Measurements from ENCODE around the gene OPTC.

OPTC gene

DNA sequence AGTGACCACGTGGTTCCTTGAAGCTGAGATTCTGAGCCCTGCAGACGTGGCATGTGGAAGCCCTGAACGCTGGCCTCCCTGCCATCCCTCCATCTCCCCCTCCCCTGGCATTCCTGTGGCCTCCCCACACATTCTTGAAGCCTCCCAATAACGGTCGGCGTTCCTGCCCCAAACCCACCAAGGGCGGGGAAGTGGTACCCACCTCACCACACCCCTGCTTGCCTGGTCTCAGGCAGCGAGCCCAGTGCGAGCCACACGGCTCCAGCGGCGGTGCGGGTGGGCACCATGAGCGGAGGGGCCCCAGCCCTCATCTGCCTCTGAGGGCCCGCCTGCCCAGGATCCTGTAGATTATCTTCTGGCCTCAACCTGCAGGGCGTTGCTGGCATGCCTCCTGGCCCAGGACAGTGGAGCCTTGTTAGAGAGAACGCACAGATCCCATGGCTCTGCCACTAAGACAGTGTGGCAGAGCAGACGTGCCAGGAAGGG lies 38.9 kb upstream of the OPTC start:
- Histone ChIP-seq H3K4me3 (ENCODE audit: low read length) (no peak overlapping the region), H3K9me3 (ENCODE audit: control insufficient read depth, insufficient read depth, low read length) (no peaks in the 10 kb centered on the region), H3K27me3 (ENCODE audit: control insufficient read depth, insufficient read depth, low read length) (no peaks in the 10 kb centered on the region), H3K4me1 (ENCODE audit: control insufficient read depth, insufficient read depth, low read length) (no peaks in the 10 kb centered on the region), H3K36me3 (ENCODE audit: control insufficient read depth, insufficient read depth, low read length) (no peaks in the 10 kb centered on the region), H3K27ac (ENCODE audit: low read length) (no peak overlapping the region)
- no peak for DNase-seq (ENCODE audit: low read depth, low spot score)
- WGBS (ENCODE audit: insufficient coverage, insufficient read length) = no CpG with 5 or more reads among the region's 18 CpGs

DNA sequence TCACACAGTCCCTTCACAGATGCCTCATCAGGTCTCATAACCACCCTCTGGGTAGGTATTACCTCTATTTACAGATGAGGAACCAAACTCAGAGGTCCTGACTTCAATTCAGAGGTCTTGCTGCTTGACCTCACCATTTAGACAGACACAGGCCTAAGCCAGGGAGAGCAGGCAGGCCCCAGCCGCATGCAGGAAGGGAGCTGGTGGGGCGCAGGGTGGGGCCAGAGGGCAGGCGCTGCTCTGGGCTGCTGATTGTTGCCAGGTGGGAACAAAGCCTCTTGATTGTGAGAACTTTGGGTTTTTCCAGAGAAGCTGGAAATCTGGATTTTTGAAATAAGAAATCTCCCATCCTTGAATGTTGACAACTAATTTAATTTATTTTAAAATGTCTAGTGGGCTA lies 38.2 kb upstream of the OPTC start:
- Histone ChIP-seq H3K4me1 (ENCODE audit: control insufficient read depth, insufficient read depth, low read length) (no peaks in the 10 kb centered on the region), H3K27me3 (ENCODE audit: control insufficient read depth, insufficient read depth, low read length) (no peaks in the 10 kb centered on the region), H3K36me3 (ENCODE audit: control insufficient read depth, insufficient read depth, low read length) (no peaks in the 10 kb centered on the region), H3K27ac (ENCODE audit: low read length) (no peak overlapping the region), H3K9me3 (ENCODE audit: control insufficient read depth, insufficient read depth, low read length) (no peaks in the 10 kb centered on the region), H3K4me3 (ENCODE audit: low read length) (no peak overlapping the region)
- DNase-seq (ENCODE audit: low read depth, low spot score) = no peak
- no CpG with 5 or more reads among the region's 3 CpGs for WGBS (ENCODE audit: insufficient coverage, insufficient read length)

DNA sequence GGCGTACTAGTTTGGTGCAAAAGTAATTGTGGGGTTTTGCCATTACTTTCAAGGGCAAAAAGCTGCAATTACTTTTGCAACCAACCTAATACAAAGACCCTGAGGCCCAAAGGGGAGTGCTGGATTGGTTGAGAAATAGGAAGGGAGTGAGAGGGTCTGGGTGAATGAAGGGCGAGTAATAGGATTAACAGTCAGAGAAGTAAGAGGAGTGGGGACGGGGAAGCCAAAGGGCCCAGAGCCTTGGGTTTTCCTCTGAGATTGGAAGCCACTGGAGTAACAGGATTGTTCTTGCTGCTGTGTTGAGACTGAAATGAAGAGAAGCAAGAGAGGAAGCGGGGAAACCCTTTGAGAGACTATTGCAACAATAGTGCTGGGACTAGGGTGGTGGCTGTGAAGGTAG lies 37.4 kb upstream of the OPTC start:
- Histone ChIP-seq H3K4me1 (ENCODE audit: control insufficient read depth, insufficient read depth, low read length) (no peaks in the 10 kb centered on the region), H3K9me3 (ENCODE audit: control insufficient read depth, insufficient read depth, low read length) (no peaks in the 10 kb centered on the region), H3K36me3 (ENCODE audit: control insufficient read depth, insufficient read depth, low read length) (no peaks in the 10 kb centered on the region), H3K4me3 (ENCODE audit: low read length) (no peak overlapping the region), H3K27ac (ENCODE audit: low read length) (no peak overlapping the region), H3K27me3 (ENCODE audit: control insufficient read depth, insufficient read depth, low read length) (no peaks in the 10 kb centered on the region)
- no peak for DNase-seq (ENCODE audit: low read depth, low spot score)
- 100% methylated on average over 1 of the region's 4 CpGs for WGBS (ENCODE audit: insufficient coverage, insufficient read length)

DNA sequence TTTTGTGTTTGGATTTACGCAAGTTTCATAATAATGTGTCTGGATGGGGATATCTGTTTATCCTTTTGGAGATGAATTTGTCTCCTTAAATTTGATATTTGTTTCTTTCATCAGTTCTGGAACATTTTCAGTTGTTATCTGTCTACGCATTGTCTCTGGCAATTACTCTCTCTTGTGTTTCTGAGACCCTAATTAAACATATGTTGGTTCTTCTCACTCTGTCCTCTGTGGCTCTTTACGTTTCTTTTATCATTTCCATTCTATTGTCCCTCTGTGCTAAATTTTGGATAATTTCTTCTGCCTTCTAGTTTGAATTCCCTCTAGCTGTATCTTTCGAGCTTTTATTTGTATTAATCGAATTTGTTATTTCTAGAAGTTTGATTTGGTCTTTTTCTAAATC lies 35.9 kb upstream of the OPTC start:
- no peak overlapping the region for H3K4me3 ChIP-seq (ENCODE audit: low read length)
- no peaks in the 10 kb centered on the region for H3K36me3 ChIP-seq (ENCODE audit: control insufficient read depth, insufficient read depth, low read length)
- DNase-seq (ENCODE audit: low read depth, low spot score) = no peak
- no peak overlapping the region for H3K27ac ChIP-seq (ENCODE audit: low read length)
- H3K9me3 ChIP-seq (ENCODE audit: control insufficient read depth, insufficient read depth, low read length) = no peaks in the 10 kb centered on the region
- H3K4me1 ChIP-seq (ENCODE audit: control insufficient read depth, insufficient read depth, low read length) = no peaks in the 10 kb centered on the region
- WGBS (ENCODE audit: insufficient coverage, insufficient read length) = 100% methylated on average over 1 of the region's 5 CpGs
- H3K27me3 ChIP-seq (ENCODE audit: control insufficient read depth, insufficient read depth, low read length) = no peaks in the 10 kb centered on the region

DNA sequence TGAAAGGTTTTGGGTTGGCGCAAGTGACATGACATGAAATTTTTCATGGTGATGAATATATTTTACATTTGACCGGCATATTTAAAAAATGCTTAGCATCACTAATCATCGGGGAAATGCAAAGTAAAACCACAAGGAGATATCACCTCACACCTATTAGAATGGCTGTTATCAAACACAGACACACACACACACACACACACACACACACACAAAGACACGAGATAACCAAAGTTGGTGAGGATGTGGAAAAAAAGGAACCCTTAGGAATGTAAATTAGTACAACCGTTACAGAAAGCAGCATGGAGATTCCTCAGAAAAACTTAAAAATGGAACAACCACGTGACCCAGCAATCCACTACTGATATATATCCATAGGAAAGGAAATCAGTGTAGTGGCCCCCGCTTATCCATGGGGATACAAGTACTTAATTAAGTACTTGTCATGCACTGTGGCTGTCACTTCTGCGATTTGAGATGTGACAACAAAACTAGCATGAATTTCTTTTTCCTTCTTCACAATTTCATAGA lies 34.2 kb upstream of the OPTC start:
- no peak overlapping the region for H3K27ac ChIP-seq (ENCODE audit: low read length)
- no peaks in the 10 kb centered on the region for H3K36me3 ChIP-seq (ENCODE audit: control insufficient read depth, insufficient read depth, low read length)
- H3K9me3 ChIP-seq (ENCODE audit: control insufficient read depth, insufficient read depth, low read length) = no peaks in the 10 kb centered on the region
- no CpG with 5 or more reads among the region's 8 CpGs for WGBS (ENCODE audit: insufficient coverage, insufficient read length)
- no peak for DNase-seq (ENCODE audit: low read depth, low spot score)
- H3K4me1 ChIP-seq (ENCODE audit: control insufficient read depth, insufficient read depth, low read length) = no peaks in the 10 kb centered on the region; the same call in 1 of the 2 replicates
- H3K27me3 ChIP-seq (ENCODE audit: control insufficient read depth, insufficient read depth, low read length) = no peaks in the 10 kb centered on the region
- H3K4me3 ChIP-seq (ENCODE audit: low read length) = no peak overlapping the region

DNA sequence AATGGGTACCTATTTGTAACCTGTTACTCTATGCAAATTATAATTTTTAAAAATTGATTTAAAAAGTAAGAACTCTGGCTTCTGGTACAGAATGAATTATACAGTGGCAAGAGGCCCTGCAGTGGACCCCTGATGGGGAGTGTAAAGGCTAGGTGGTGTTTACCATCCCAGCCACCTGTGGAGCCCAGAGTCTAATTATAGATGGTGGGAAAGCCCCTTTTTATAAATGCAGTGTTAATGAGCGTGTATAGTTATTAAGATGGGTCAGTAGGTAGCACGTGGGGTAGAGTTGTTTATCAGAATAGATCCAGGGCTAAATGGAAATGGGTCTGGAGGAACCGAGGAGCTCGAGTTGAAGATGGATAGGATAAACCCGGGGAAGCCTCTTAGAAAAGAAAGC lies 32.2 kb upstream of the OPTC start:
- Histone ChIP-seq H3K36me3 (ENCODE audit: control insufficient read depth, insufficient read depth, low read length) (no peaks in the 10 kb centered on the region), H3K4me1 (ENCODE audit: control insufficient read depth, insufficient read depth, low read length) (peaks cover 3% of the 10 kb centered on the region; the same call in 1 of the 2 replicates), H3K4me3 (ENCODE audit: low read length) (no peak overlapping the region), H3K27ac (ENCODE audit: low read length) (no peak overlapping the region), H3K27me3 (ENCODE audit: control insufficient read depth, insufficient read depth, low read length) (no peaks in the 10 kb centered on the region), H3K9me3 (ENCODE audit: control insufficient read depth, insufficient read depth, low read length) (no peaks in the 10 kb centered on the region)
- DNase-seq (ENCODE audit: low read depth, low spot score) = no peak
- 100% methylated on average over 2 of the region's 5 CpGs for WGBS (ENCODE audit: insufficient coverage, insufficient read length)

DNA sequence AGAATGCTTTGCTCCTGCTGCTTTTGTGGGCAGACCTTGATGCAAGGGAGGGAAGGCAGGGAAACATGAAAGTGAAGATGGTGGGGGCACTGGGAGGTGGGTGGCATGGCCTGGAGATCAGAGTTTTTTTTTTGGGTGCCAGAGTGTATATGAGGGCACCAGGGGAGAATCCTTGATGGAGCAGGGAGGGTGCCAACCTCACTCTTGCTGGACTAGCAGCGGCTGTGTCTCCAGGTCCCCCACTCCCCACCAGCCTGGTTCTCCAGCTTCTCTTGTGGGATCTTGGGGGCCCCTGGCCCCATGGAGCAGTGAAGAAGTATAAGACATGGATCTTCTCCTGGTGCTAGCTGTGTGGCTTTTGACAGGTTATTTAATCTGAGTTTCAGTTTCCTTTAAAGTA lies 31.8 kb upstream of the OPTC start:
- no peak for DNase-seq (ENCODE audit: low read depth, low spot score)
- Histone ChIP-seq H3K4me3 (ENCODE audit: low read length) (no peak overlapping the region), H3K36me3 (ENCODE audit: control insufficient read depth, insufficient read depth, low read length) (no peaks in the 10 kb centered on the region), H3K27me3 (ENCODE audit: control insufficient read depth, insufficient read depth, low read length) (no peaks in the 10 kb centered on the region), H3K4me1 (ENCODE audit: control insufficient read depth, insufficient read depth, low read length) (peaks cover 3% of the 10 kb centered on the region; the same call in 1 of the 2 replicates), H3K27ac (ENCODE audit: low read length) (no peak overlapping the region), H3K9me3 (ENCODE audit: control insufficient read depth, insufficient read depth, low read length) (no peaks in the 10 kb centered on the region)
- WGBS (ENCODE audit: insufficient coverage, insufficient read length) = no CpG with 5 or more reads among the region's 1 CpG

DNA sequence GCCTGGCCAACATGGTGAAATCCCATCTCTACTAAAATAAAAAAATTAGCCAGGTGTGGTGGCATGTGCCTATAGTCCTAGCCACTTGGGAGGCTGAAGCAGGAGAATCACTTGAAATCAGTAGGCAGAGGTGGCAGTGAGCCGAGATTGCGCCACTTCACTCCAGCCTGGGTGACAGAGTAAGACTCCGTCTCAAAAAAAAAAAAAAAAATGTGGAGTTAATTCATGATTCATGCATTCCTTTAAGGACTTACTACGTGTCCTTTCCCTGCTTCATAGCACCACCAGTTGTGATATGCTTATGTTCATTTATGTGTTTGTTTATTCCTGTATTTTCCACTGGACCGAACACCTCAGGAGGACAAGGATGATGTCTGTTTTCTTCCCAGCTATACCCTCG lies 31.1 kb upstream of the OPTC start:
- peaks cover 3% of the 10 kb centered on the region; the same call in 1 of the 2 replicates for H3K4me1 ChIP-seq (ENCODE audit: control insufficient read depth, insufficient read depth, low read length)
- no peak for DNase-seq (ENCODE audit: low read depth, low spot score)
- H3K9me3 ChIP-seq (ENCODE audit: control insufficient read depth, insufficient read depth, low read length) = no peaks in the 10 kb centered on the region
- no CpG with 5 or more reads among the region's 6 CpGs for WGBS (ENCODE audit: insufficient coverage, insufficient read length)
- H3K4me3 ChIP-seq (ENCODE audit: low read length) = no peak overlapping the region
- no peaks in the 10 kb centered on the region for H3K27me3 ChIP-seq (ENCODE audit: control insufficient read depth, insufficient read depth, low read length)
- no peak overlapping the region for H3K27ac ChIP-seq (ENCODE audit: low read length)
- H3K36me3 ChIP-seq (ENCODE audit: control insufficient read depth, insufficient read depth, low read length) = no peaks in the 10 kb centered on the region

DNA sequence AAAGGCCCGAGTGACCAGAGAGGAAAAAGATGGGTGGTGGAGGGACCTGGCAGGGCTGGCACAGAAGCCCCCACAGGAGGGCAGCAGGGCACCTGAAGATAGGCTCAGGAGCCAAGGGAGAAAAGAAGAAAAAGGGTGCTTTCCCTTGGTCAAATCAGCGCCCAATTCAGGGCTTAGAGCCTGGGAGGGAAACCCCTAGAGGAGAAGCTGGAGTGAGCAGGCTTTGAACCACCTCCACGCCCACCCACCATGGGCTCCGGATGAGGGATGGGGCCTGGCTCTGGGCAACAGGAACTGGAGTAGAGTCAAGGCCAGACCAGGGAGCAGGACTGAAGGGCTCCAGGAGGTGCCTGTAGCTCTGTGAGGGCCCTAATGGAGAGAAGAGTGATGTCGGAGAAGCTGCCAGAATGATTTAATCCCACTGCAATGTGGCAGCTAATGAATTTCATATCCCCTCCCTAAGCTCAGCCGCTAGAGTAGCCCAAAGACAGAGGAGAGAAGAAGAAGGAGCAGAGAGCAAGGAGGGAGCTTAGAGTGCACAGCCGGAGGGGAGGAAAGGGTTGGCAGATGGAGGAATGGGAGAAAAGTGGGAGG lies 30.4 kb upstream of the OPTC start:
- Histone ChIP-seq H3K9me3 (ENCODE audit: control insufficient read depth, insufficient read depth, low read length) (no peaks in the 10 kb centered on the region), H3K27me3 (ENCODE audit: control insufficient read depth, insufficient read depth, low read length) (no peaks in the 10 kb centered on the region), H3K4me3 (ENCODE audit: low read length) (no peak overlapping the region), H3K4me1 (ENCODE audit: control insufficient read depth, insufficient read depth, low read length) (peaks cover 3% of the 10 kb centered on the region; the same call in 1 of the 2 replicates), H3K27ac (ENCODE audit: low read length) (no peak overlapping the region), H3K36me3 (ENCODE audit: control insufficient read depth, insufficient read depth, low read length) (no peaks in the 10 kb centered on the region)
- DNase-seq (ENCODE audit: low read depth, low spot score) = no peak
- WGBS (ENCODE audit: insufficient coverage, insufficient read length) = no CpG with 5 or more reads among the region's 7 CpGs

DNA sequence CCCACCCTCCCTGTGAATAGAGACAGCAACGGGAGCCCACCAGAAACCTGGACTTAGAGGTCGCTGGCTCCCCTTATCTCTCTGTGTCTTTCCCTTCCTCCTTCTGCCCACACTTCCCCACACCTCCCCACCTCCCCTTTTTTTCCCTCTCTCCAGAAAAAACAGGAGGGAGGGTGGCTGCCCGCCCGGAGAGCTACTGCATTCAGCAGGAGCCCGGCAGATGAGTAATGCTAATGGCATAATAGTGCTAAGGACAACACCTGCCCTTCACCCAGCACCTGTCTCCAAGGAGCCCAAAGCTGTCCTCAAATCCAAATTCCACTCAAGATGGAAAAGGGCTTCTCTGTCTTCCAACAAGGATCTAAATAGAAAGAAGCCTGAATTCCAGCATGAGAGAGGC lies 29.7 kb upstream of the OPTC start:
- Histone ChIP-seq H3K4me1 (ENCODE audit: control insufficient read depth, insufficient read depth, low read length) (peaks cover 3% of the 10 kb centered on the region; the same call in 1 of the 2 replicates), H3K9me3 (ENCODE audit: control insufficient read depth, insufficient read depth, low read length) (no peaks in the 10 kb centered on the region), H3K4me3 (ENCODE audit: low read length) (no peak overlapping the region), H3K36me3 (ENCODE audit: control insufficient read depth, insufficient read depth, low read length) (no peaks in the 10 kb centered on the region), H3K27ac (ENCODE audit: low read length) (no peak overlapping the region), H3K27me3 (ENCODE audit: control insufficient read depth, insufficient read depth, low read length) (no peaks in the 10 kb centered on the region)
- DNase-seq (ENCODE audit: low read depth, low spot score) = no peak
- no CpG with 5 or more reads among the region's 5 CpGs for WGBS (ENCODE audit: insufficient coverage, insufficient read length)

DNA sequence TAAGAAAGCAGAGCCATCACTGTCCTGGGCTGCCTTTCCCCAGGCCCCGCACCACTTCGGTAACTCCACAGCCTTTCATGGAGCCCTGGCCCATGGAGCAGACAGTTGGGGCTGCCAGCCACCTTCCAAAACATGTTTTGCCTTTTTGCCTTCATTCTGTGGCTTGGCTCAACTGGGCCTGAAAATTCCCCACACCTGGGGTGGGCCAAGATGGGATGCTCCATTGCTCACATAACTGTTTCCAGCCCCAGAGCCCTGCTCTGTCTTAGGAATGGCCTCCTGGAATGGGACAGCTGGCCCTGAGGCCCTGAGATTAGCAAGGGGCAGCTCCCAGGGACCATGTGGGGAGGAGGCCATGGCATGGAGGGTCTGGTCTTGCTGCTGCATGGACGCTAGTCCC lies 29.2 kb upstream of the OPTC start:
- Histone ChIP-seq H3K4me3 (ENCODE audit: low read length) (no peak overlapping the region), H3K36me3 (ENCODE audit: control insufficient read depth, insufficient read depth, low read length) (no peaks in the 10 kb centered on the region), H3K4me1 (ENCODE audit: control insufficient read depth, insufficient read depth, low read length) (peaks cover 3% of the 10 kb centered on the region; the same call in 1 of the 2 replicates), H3K27me3 (ENCODE audit: control insufficient read depth, insufficient read depth, low read length) (no peaks in the 10 kb centered on the region), H3K27ac (ENCODE audit: low read length) (no peak overlapping the region), H3K9me3 (ENCODE audit: control insufficient read depth, insufficient read depth, low read length) (no peaks in the 10 kb centered on the region)
- DNase-seq (ENCODE audit: low read depth, low spot score) = no peak
- WGBS (ENCODE audit: insufficient coverage, insufficient read length) = no CpG with 5 or more reads among the region's 3 CpGs
